ENCODE results near the gene CELF4.

CELF4 gene

DNA sequence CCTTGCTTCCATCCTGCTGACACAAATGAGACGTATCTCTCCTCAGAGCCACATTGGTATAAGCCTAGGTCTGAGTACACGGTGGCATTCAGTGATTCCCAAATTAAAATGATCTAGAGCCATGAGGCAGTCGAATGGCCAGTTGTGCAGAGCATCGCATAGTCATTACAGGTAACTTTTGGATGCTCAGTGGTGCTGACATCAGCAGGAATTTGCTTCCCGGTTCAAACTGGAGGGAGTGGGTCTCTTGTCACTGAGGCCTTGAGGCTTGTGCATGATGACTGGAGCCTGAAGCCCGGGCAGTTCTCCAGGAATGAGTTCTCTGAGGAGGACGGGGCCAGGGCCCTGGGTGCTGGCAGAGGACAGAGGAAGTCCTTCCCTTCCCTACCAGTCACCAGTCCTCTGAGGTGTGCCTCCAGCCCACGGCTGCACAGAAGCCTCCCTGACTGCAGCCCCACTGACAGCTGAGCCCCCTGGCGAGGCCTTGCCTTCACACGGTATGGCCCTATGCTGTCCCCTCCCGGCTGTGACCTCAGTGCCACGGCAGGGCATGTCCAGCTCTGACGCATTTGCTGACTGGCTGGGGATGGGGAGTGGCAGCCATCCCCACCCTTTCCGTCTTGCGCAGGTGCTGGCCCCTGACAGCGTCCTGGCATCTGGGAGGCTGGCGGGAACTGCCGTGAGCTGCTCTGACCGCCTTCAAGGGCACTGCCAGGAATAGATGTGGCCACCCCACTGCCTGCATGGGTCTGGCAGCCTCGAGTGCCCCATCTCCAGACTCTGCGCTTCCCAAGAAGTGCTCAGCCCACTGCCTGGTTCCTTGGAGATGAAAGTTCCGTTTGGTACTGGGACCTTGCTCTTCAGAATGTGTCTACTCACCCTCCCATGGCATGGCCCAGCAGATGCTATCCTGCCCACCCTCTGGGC is 117.4 kb downstream of the CELF4 start:
- DNase-seq (ENCODE audit: low read depth in 3 of 3, low spot score in 1 of 3): no peak

DNA sequence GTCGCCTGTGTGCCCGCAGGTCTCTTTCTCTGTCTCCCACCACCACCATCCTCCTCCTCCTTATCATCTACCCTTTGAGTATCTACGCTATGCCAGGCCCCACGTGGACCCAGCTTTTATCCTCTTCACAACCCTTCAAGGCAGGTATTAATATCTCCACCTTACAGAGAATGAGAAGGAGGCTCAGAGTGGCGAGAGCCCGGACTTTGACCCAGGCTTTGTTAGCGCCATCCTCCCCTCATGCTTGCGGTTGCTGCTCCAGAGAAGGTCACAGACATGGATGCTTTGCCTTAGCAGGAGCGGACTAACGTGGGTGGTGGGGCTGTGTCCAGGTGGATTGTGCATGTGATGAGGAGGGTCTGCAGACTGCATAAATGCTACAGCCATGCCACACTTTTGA is 119.8 kb downstream of the CELF4 start:
- DNase-seq (ENCODE audit: low read depth in 3 of 3, low spot score in 1 of 3): no peak

DNA sequence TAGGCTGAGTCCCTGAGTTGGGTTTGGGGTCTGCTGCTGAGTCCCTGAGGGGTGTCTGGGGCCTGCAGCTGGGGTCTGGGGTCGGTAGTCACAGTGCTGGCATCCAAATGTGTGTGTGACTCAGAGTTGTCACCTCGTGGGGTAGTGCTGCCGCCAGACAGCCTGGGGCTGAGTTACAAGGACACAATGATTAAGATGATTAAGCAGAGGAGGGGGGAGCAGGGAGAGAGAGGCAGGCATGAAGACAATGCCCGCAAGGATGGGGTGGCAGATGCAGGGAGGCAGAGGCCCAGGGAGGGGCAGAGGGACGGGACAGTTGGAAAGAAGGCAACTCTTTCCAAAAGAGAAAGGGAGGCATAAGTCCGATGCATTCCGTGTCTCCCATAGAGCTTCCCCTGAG is 120.2 kb downstream of the CELF4 start:
- no peak for DNase-seq (ENCODE audit: low read depth in 3 of 3, low spot score in 1 of 3)

DNA sequence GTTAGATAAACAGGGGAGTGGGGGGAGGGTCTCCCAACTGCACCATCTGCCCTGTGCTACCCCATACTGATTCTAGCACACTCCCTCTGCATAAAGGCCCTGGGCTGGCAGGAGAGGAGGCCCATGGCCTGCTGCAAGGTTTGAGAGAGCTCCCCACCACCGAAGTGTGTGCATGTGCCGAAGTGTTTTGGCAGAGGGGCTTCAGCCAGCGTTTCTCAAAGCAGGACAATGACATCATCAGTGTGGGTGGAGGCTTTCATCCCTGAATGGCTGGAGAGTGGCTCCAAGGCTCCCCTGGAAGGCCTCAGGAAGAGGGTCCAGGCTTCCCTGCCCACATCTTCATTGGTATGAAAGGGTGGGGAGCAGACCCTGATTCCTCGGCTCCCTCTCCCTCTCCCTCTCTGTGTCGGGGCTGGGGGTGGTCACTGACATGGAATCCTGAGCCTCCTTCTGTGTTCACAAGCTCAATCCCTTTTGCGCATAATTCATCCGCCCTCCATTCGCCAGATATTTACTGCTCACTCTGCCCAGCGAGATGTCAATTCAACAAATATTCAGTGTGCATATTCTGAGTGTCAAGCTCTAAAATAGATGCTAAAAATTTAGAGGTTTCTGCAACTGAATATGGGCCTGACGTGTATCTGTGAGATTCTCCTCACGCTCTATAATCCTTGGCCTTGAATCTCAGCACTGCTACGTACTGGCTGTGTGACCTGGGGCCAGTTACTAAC is 122.1 kb downstream of the CELF4 start:
- DNase-seq (ENCODE audit: low read depth in 3 of 3, low spot score in 1 of 3): no peak

DNA sequence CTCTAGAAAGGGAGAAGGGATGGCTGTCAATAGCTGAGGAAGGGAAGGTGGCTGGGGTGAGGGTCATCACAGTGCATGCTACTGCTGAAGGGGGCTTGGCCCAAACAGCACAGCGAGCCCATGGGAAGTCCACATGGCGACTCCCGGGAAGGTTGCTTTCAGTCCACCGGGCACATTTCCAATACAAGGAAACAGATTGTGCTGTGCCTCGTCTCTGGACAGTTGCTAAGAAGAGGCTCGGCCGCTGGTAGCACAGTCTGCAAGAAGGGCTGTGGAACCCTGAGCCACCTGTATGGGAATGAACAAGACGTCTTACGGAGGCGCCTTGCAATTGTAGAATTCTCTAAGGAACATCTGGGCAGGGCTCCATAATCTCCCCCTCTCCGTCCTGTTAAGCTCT is 123.1 kb downstream of the CELF4 start:
- DNase-seq (ENCODE audit: low read depth in 3 of 3, low spot score in 1 of 3): no peak

DNA sequence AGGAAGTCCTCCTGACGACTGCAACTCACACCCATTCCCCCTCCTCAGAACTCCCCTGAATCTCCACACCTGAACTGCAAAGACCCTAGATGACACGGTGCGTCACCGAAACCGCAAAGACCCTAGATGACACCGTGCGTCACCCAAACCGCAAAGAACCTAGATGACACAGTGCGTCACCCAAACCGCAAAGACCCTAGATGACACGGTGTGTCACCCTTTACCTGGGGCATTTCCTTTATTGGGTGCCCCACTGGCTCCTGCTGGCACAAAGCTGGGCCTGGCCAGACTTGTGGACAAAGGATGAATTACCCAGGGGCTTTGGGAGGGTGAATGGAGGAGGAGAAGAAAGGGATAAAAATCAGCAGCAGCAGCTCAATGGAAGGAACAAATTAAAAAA is 123.8 kb downstream of the CELF4 start:
- no peak for DNase-seq (ENCODE audit: low read depth in 3 of 3, low spot score in 1 of 3)

DNA sequence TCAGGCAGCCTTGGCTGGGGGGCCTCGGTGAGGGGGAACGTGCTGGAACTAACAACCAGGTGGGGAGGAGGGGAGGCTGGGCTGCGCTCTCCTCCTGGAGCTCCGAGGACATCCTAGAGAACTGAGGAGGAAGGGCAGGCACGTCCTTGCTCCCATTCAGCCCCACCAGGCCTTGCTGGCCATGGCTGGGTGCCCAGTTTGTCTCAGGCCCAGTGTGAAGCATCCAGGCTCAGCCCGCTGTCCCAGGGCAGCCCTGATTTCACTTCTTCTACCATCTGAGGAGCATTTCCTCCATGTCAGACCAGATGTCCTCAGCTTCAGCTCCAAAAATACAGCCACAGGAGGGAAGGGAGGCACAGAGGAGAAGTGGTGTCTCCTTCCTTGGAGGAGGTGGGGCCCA is 125.4 kb downstream of the CELF4 start:
- DNase-seq (ENCODE audit: low read depth in 3 of 3, low spot score in 1 of 3): no peak

DNA sequence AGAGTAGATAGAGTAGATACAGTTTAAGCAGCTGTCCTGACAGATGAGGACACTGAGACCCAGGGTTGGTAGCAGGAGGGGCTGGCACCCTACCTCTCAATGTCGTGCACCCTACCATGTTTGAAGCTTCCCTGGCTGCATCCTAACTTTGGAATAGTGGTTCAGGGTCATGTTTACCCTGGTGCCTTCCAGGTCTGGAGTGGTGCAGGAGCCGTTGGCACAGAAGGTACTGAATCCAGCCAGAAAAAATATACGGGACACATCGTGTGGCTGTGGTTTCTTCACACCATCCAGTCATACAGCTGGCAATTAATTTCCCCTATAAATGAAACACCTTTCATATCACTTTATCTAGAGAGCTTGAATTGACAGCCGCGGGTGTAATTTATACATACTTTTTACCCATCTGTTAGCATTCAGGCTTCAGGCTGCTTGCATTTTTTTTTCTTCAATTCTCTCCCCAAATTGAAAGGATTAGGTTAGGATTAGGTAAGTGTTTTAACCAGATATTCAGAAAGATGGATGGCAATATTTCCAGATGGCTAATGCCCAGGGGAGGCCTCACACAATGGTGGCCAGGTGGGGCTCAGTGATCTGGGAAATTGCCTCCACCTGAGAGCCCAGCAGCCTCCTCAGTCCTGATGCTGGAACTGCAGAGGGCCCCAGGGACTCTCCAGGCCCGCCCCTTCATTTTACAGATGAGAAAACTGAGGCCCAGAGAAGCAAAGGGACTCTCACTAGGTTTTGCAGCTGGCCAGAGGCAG is 127.0 kb downstream of the CELF4 start:
- no peak for DNase-seq (ENCODE audit: low read depth in 3 of 3, low spot score in 1 of 3)

DNA sequence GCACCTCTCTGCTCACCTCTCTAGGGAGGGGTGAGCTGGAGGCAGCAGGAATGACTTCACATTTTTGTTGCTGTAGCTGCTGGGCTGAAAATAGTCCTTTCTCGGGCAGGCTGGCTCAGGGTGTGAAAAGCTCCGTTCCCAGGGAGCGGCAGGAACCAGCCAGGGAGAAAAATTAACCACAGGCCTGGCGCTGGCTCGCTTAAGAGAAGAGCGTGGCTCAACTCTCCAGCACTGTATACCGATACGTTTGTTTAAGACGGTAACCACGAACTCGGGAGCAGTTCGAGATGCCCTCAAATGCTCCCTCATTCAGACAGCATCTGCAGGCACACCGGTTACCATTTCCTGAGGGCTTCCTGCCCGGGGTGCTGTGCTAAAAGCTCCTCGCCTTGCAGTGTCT is 129.6 kb downstream of the CELF4 start:
- DNase-seq (ENCODE audit: low read depth in 3 of 3, low spot score in 1 of 3): no peak

DNA sequence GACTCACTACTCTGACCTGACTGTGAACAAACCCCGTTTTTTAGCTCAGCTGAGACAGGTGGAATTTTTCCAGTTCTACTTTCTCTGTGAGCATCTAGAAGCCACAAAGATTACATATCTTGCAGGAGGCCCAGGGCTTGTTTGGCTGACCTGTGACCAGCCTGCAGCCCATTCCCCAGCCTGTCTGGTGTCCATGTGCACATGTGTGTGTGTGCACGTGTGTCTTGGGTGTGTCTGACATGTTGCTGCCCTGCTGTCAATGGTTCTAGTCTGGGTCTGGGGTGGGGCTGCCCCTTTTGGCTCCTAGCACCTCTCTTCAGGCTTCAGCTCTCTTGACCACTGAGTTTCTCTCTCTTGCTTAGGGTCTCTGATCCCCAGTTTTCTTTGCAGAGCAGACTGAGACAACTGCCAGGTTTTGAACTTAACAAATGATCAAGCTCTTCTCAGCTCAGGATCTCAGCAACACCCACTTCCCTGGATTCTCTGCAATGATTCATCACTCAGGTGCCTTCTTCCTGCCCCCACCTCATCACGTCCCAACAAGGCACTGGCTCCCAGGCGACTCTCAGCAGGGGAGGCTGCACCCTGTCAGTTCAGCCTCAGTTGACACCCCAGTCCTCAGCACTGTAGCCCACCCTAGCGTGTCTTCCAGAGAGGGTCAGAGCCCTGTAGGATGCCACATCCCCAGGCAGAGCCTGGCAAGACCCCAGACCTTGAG is 130.3 kb downstream of the CELF4 start:
- DNase-seq (ENCODE audit: low read depth in 3 of 3, low spot score in 1 of 3): no peak

DNA sequence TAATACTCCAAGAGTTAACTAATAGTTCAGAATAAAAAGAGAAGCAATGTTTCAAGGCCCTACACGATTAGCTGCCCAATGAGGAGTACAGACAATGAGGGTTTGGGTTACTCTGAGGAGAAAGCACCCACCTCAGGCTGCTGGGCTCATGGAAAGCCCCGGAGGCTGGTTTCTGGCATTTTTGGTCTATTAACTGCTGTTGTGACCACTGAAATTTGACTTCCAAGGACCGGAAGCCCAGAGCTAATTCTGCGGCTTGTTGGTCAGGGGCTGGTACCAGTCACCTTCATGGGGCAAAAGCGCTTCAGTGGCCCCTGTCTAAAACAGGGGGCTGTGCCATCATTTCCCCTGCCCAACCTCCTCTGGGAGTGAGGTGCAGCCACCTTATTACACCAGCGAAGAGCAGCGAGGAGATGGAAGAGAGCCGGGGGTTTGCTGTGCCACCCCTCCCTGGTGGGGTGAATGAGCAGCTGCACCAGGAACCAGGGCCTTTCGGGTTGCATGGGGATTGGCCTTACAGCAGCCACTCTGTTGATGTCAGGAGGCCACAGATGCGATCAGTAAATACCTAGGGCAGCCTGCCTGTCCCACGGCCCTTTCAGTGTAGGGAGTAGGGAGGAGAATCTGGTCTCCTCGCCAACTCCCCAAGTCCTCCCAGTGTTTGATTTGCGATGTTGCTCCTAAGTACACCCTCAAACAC is 131.3 kb downstream of the CELF4 start:
- DNase-seq (ENCODE audit: low read depth in 3 of 3, low spot score in 1 of 3): no peak

DNA sequence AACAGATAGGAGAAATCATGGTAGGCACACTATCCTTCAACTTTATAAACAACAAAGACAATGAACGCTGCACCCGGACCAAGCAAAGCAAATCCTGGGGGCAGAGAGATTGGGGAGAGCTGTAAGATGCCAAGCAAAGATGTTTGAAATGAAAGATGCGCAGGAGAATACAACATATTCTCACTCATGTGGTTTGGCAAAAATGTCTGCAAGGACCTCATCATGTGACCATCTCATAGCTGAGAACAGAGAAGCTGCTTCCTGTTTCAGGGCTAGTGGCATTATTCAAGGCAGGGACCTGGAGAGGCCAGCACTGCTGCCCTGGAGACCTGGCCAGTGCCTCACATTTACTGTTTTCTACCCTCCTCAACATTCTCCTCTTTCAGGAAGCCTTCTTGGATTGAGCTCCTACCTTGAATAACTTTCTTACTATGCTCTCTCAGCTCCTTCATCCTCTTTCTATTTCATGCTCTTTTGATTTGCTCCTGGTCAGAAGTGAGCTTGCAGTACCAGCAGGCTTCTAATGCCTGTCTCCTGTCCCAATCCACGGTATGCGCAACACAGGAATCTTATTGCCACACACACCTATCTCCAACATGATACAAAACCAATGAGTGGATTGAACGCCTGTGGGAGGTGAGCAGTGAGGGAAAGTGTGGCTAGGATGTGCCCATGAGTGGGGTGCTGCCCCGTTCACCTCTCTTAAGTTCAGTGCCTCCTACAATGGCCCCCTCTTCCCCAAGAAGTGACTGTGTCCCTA is 133.0 kb downstream of the CELF4 start:
- DNase-seq (ENCODE audit: low read depth in 3 of 3, low spot score in 1 of 3): no peak

DNA sequence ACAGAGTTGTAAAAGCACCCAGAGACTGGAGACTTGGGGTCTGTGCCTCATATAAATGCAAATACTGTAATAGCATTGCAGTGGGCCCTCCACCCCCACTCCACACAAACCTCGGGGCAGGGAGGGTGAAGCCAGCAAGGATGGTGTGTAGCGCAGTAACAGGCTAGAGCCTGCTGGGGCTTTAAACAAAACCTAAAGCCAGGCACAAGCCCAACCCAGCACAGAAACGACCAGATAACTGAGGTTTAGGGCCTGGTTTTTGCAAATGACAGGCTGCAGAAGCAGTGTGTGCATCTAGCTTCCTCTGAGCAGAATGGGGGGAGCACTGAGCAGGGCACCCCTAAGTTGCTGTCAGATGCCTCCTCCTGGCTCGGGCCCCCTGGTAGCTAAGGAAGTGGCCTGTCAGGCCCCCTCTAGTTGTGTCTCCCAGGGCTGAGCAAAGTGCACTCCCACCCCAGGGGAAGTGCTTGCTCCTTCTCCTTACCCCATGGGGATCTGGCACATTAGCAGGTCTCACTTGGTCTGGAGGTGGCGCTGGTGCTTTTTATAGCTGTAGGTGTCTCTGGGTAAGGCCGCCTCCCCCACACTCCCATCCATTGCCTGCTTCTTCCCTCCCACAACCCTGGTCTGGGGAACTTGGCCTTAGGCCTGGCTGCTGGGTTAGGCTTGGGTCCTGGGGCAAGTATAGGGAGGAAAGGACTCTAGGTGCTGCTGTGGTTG is 135.1 kb downstream of the CELF4 start:
- DNase-seq (ENCODE audit: low read depth in 3 of 3, low spot score in 1 of 3): no peak

DNA sequence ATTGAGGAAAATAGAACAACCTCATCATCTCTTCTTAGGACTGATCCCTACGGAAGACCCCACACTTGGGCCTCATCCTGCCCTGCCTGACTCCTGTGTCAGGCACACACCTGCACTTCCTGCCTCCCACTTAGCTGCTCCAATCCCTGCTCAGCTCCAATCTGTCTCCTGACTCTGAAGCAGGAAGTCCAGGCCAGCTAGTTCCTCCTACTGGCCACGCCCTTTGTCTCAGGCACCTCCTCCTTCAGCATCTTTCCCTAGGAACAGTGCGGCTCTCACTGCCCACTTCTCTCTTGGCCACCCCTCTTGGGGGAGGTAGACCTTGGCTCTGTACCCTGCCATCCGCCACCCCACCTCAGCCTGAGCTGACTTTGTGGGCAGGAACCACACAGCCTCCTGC is 135.8 kb downstream of the CELF4 start:
- no peak for DNase-seq (ENCODE audit: low read depth in 3 of 3, low spot score in 1 of 3)

DNA sequence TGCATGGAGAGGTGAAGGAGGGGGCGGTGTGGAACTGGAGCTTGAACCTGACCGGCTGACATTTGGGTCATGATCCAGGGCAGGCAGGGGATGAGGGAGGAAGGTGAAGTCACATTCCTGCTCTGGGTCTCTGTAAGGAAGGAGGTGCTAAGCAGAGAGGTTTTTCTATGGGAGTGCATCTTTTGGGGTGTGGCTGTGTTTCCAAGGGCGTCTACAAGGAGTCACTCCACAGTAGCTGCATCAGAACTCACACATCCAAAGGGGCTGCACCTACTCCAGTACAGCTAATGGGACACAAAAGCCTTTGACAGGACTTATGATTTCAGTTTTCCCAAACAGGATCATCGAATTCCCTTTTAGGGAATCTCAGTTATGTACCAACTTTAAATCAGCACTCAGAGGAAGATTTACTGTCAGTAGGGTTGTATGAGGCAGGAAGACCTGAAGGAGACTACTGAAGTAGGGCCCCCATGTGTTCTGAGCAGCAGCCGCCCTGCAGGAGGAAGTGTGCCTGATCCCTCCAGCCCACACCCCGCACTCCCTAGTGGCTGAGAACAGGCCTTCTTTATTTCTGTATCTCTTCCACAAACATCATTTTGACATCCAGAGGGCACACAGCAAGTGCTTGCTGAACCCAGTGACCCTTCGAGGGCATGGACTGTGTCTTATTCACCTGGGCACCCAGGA is 137.2 kb downstream of the CELF4 start:
- no peak for DNase-seq (ENCODE audit: low read depth in 3 of 3, low spot score in 1 of 3)

DNA sequence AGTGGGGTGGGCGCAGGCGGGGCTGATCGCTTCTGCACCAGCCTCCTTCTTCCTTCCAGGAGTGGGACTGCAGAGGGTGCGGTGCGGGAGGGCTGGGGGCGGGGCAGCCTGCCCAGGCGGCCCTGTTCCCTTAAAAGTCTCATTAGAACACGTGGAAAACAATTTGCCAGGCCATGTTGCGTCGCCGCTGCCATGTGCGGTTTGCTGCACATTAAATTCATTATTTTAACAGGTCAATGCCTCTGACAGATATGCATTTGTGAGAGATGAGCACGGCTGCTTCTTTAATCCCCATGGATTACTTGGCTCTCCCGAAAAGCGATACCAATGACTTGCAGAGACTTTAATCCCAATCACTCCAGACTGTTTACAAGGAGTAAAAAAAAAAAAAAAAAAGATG is 139.0 kb downstream of the CELF4 start:
- no peak for DNase-seq (ENCODE audit: low read depth in 3 of 3, low spot score in 1 of 3)

DNA sequence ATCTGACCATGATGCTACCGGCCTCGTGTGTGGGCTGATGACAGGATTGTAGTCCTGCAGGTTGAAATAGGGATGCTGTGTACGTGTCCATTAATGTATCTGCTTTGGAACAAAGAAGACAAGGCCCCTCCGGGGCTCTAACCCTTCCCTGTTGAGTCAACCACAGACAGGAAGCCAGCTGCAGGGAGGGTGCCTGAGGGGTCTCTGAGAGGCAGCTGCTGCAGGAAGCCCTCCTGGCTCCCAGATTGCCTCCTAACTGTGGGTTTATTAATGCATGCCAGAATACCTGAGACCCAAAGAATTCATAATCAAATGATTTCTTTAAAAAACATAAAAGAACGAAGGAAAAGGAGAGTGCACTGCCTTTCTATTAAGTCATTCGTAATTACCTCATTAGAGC is 140.4 kb downstream of the CELF4 start:
- no peak for DNase-seq (ENCODE audit: low read depth in 3 of 3, low spot score in 1 of 3)

DNA sequence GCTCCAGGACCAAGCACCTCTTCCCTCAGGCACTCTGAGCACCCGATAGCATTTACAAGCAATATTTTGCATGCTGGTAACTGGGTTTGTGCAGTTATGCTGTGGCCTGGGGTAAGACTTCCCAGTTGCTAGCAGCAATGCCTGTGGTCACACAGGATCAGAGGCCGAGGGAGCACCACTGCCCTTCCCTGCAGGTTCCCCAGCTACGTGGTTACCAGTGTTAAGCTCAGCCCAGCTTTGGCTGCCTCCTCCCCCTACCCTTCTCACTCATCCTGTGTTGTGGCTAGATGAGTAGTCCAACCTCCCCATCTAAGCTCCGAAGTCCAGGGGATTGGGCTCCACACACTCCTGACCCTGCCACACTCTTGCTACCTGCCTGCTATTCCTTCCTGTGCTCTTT is 141.1 kb downstream of the CELF4 start:
- no peak for DNase-seq (ENCODE audit: low read depth in 3 of 3, low spot score in 1 of 3)

DNA sequence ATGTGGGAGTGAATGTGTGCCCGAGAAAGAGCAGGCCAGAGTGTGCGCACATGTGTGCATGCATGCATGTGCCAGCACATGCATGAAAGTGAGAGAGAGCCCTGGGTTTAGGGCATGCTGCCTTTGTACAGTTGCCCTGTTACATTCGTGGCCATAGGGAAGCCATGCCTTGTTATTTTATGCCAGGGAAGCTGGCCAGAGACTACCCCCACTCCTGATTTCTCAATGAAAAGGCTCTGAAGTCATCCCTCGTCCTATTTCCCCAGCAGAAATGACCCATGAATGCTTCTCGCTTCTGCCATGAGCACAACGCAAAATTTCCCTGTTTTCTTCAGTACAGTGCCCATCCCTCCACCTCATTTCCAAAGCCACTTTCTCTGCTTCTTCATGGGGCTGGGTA is 143.0 kb downstream of the CELF4 start:
- DNase-seq (ENCODE audit: low read depth in 3 of 3, low spot score in 1 of 3): no peak

Data from stimulated activated CD4-positive, alpha-beta T cell treated with anti-CD3 and anti-CD28 coated beads, TNF-alpha, amount 100 ng/mL, for 1 hour (primary cell).